ENCODE results near the gene MAX.

Gene MAX

GRCh38 chr14:65042731-65043372, 59.5 kb downstream of the MAX start:
- H3K27ac ChIP-seq (ENCODE audit: extremely low read depth, low read depth, low read length) = no peak overlapping the region
- peaks cover 4% of the 10 kb centered on the region; the same call in 1 of the 2 replicates for H3K4me1 ChIP-seq (ENCODE audit: control insufficient read depth, insufficient read depth, low read length)
- no peaks in the 10 kb centered on the region for H3K9me3 ChIP-seq (ENCODE audit: control insufficient read depth, insufficient read depth, low read depth, low read length)
- H3K4me3 ChIP-seq (ENCODE audit: low read depth, low read length) = no peak overlapping the region
- H3K36me3 ChIP-seq (ENCODE audit: control insufficient read depth in 2 of 2, insufficient read depth in 1 of 2, low read length in 2 of 2) = peaks cover 5 to 33% of the 10 kb centered on the region in 2 experiments
- ChIA-PET POLR2A (no interaction called here), CTCF (interaction anchor here (0.6 to 1.1 kb wide), 2 partner anchors 57 to 219 kb away, joined by 3 to 4 read pairs; no protein-coding TSS in a partner anchor)
- TF ChIP-seq ZNF596 (tag by site-specific recombination; IDR thresholded peaks at IDR 0.05) (no peak), ZNF580 (tag by site-specific recombination; IDR thresholded peaks at IDR 0.05) (no peak), ZNF416 (tag by site-specific recombination; IDR thresholded peaks at IDR 0.05) (no peak), ZNF830 (tag by site-specific recombination; IDR thresholded peaks at IDR 0.05; ENCODE audit: low read depth) (no peak), ZSCAN4 (tag by site-specific recombination; IDR thresholded peaks at IDR 0.05) (no peak), REPIN1 (tag by site-specific recombination; IDR thresholded peaks at IDR 0.05; ENCODE audit: low read depth) (no peak), ZNF366 (tag by site-specific recombination; conservative IDR thresholded peaks at IDR 0.05) (no peak), ZNF354C (tag by site-specific recombination; IDR thresholded peaks at IDR 0.05; ENCODE audit: borderline replicate concordance, low read depth) (no peak), ZNF155 (tag by site-specific recombination; IDR thresholded peaks at IDR 0.05) (no peak), ZNF274 (IDR thresholded peaks at IDR 0.05; ENCODE audit: low read length) (no peak), ZNF274 (tag by site-specific recombination; IDR thresholded peaks at IDR 0.05; ENCODE audit: borderline replicate concordance) (no peak), ZNF324 (tag by site-specific recombination; IDR thresholded peaks at IDR 0.05) (no peak), MEIS1 (CRISPR knock-in tag; IDR thresholded peaks at IDR 0.05; ENCODE audit: borderline replicate concordance) (no peak), ZNF391 (tag by site-specific recombination; IDR thresholded peaks at IDR 0.05; ENCODE audit: borderline replicate concordance, low read depth) (no peak), GFI1B (tag by site-specific recombination; IDR thresholded peaks at IDR 0.05) (no peak)
- TF ChIP-seq, protein P1, sequence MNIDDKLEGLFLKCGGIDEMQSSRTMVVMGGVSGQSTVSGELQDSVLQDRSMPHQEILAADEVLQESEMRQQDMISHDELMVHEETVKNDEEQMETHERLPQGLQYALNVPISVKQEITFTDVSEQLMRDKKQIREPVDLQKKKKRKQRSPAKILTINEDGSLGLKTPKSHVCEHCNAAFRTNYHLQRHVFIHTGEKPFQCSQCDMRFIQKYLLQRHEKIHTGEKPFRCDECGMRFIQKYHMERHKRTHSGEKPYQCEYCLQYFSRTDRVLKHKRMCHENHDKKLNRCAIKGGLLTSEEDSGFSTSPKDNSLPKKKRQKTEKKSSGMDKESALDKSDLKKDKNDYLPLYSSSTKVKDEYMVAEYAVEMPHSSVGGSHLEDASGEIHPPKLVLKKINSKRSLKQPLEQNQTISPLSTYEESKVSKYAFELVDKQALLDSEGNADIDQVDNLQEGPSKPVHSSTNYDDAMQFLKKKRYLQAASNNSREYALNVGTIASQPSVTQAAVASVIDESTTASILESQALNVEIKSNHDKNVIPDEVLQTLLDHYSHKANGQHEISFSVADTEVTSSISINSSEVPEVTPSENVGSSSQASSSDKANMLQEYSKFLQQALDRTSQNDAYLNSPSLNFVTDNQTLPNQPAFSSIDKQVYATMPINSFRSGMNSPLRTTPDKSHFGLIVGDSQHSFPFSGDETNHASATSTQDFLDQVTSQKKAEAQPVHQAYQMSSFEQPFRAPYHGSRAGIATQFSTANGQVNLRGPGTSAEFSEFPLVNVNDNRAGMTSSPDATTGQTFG (tag by site-specific recombination; IDR thresholded peaks at IDR 0.05; ENCODE audit: borderline replicate concordance) = no peak

DNA sequence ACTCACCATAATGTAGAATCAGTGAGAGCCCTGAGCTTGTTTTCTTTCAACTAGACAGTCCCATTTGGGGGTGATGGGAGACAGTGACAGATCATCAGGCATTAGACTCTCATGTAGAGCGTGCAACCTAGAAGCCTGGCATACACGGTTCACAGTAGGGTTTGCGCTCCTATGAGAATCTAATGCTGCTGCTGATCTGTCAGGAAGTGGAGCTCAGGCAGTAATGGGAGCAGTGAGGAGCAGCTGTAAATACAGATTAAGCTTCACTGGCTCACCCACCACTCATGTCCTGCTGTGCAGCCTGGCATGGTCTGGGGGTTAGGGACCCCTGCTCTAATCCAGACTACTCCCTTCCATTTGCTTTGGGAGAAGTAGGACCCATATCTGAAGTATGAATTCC, 60.0 kb downstream of the MAX start:
- Histone ChIP-seq H3K36me3 (ENCODE audit: control insufficient read depth in 2 of 2, insufficient read depth in 1 of 2, low read length in 2 of 2) (peaks cover 5 to 33% of the 10 kb centered on the region in 2 experiments), H3K4me3 (ENCODE audit: low read depth, low read length) (no peak overlapping the region), H3K4me1 (ENCODE audit: control insufficient read depth, insufficient read depth, low read length) (no peaks in the 10 kb centered on the region), H3K27ac (ENCODE audit: extremely low read depth, low read depth, low read length) (no peak overlapping the region), H3K9me3 (ENCODE audit: control insufficient read depth, insufficient read depth, low read depth, low read length) (no peaks in the 10 kb centered on the region)
- POLR2A ChIA-PET = no interaction called here
- CTCF ChIA-PET = interaction anchor here (1.1 kb wide), 1 partner anchor 56 kb away, joined by 4 read pairs; no protein-coding TSS in a partner anchor
- no peak for TF ChIP-seq TRIM28 (IDR thresholded peaks at IDR 0.05; ENCODE audit: borderline replicate concordance, low read length)
- TF ChIP-seq BCL11B (tag by site-specific recombination; IDR thresholded peaks at IDR 0.05; ENCODE audit: low read depth) = no peak
- no peak for TF ChIP-seq ZNF544 (tag by site-specific recombination; IDR thresholded peaks at IDR 0.05)
- no peak for TF ChIP-seq ZNF211 (tag by site-specific recombination; IDR thresholded peaks at IDR 0.05; ENCODE audit: low read depth)
- no peak for TF ChIP-seq ZEB2 (tag by site-specific recombination; IDR thresholded peaks at IDR 0.05)
- TF ChIP-seq ZBTB48 (tag by site-specific recombination; IDR thresholded peaks at IDR 0.05) = no peak
- no peak for TF ChIP-seq ZNF404 (tag by site-specific recombination; IDR thresholded peaks at IDR 0.05)
- TF ChIP-seq ZBTB20 (tag by site-specific recombination; IDR thresholded peaks at IDR 0.05) = no peak
- no peak for TF ChIP-seq ZNF341 (tag by site-specific recombination; IDR thresholded peaks at IDR 0.05; ENCODE audit: low read depth)
- TF ChIP-seq ATF2 (tag by site-specific recombination; IDR thresholded peaks at IDR 0.05; ENCODE audit: low read depth) = no peak
